A549 treated with RU486 at 1 μM for 4 hours (cell line): Measurements from ENCODE around the gene TAS2R13. TPM values are rescaled to one million over a fixed set of nuclear protein-coding genes. Genes with fewer than 3 reads are reported as not detected.

Source experiments
- total RNA-seq: library from RNA; stranded (reverse); fragments of 200-300 nt; extraction: Qiagen RNA extraction; gene quantifications from 5 replicates; pipeline ENCODE4 v1.2.3, GENCODE V29; 2022; ENCODE audit warnings: low read depth

Gene TAS2R13, protein sequence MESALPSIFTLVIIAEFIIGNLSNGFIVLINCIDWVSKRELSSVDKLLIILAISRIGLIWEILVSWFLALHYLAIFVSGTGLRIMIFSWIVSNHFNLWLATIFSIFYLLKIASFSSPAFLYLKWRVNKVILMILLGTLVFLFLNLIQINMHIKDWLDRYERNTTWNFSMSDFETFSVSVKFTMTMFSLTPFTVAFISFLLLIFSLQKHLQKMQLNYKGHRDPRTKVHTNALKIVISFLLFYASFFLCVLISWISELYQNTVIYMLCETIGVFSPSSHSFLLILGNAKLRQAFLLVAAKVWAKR
- total RNA-seq: not detected in 5 replicates

DNA sequence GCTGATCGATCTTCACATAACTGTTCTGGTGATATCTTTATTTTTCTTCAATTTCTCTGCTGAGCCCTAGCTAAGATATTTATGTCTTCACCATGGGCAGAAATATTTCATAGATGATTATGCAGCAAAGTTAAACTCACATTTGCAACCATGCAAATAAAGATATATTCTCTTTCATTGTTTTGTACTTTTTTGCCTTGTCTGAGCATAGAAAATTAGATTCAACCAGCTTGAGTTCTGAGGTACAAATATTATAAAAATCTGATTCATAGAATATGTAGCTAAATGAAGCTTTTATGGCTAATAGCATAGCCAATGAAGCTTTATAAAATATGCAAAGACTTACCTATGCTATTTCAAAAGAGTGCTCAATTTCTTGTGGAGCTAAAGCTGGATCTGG is at the start of gene TAS2R13:
Gene TAS2R13 (minus strand): TSS at position 101 of the 400 bp plus-strand sequence. CDS start 264 bp downstream, outside the sequence.

DNA sequence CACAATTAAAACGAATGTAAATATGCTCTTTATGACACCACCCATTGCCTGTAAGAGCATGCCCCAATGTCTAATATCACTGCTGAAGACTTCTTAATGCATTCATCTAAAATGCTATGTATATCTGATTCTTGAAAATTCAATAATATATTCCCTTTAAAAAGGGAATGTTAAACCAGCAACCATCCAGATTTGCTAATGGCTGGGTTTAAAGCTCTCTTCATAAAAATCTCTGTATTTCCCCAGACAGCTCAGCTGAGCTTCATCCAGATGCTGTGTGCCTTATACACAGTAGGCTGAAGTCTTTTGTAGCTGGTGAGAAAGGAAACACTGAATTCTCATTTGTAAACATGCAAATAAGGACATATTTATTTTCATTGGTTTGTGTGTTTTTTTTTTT is 29.8 kb upstream of the TAS2R13 start, which contains the start of gene TAS2R14:
Gene TAS2R14 (minus strand): TSS at position 101 of the 400 bp plus-strand sequence. CDS start 56 bp downstream, at position 45.

DNA sequence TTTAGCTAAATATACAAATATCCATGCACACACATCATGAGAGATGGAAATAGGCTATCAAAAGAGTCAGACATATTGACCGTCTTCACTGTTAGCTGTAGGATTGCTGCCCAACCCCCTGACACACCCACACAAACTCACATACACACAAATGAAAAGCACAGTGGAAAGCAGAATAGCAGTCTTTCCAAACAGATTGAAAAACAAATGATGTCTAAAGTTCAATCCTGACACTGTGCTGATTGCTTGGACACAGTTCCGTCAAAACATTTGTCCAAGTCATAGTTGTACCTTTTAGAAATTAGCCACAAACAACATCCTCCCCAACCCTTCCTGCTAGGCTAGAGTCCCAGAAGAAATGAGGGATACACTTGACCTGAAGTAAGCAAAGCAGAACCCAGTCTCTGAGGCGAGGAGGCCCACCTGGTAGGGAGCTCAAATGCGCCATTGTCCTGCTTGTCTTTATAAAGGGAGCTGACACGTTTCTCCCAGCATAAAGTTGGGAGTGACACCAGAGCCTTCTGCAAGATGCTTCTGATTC is 19.5 kb upstream of the TAS2R13 start, which contains the start of gene PRH2:
Gene PRH2 (plus strand): TSS at position 491 of the 541 bp plus-strand sequence. CDS start 38 bp downstream, at position 529.

DNA sequence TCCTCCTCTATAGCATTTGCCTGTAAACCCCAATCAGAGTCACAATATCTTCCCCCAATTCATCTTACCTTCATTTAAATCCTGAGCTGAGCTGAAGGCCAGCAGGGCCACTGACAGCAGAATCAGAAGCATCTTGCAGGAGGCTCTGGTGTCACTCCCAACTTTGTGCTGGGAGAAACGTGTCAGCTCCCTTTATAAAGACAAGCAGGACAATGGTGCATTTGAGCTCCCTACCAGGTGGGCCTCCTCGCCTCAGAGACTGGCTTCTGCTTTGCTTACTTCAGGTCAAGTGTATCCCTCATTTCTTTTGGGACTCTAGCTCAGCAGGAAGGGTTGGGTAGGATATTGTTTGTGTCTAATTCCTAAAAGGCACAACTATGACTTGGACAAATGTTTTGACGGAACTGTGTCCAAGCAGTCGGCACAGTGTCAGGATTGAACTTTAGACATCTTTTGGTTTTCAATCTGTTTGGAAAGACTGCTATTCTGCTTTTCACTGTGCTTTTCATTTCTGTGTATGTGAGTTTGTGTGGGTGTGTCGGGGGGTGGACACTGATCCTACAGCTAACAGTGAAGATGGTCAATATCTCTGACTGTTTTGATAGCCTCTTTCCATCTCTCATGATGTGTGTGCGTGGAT is 25.2 kb downstream of the TAS2R13 start, which contains the start of gene PRH1:
Gene PRH1 (minus strand): TSS at position 170 of the 640 bp plus-strand sequence. CDS start 38 bp downstream, at position 132.

Other genes starting within 250 kb of the TAS2R13 start
- 0.14 to 0.63 TPM (median 0.35 TPM) in 5 replicates for gene STYK1, start 235.5 kb downstream of the TAS2R13 start, total RNA-seq
- 257 to 299 TPM (median 275 TPM) in 5 replicates for gene YBX3, start 186.2 kb downstream of the TAS2R13 start, total RNA-seq
- gene TAS2R7, start 106.9 kb downstream of the TAS2R13 start, total RNA-seq: not detected in 5 replicates
- gene TAS2R8, start 102.3 kb downstream of the TAS2R13 start, total RNA-seq: not detected in 5 replicates
- gene TAS2R9, start 99.4 kb downstream of the TAS2R13 start, total RNA-seq: not detected in 5 replicates
- gene TAS2R10, start 83.2 kb downstream of the TAS2R13 start, total RNA-seq: 0.19 TPM in 1 of 5 replicates, not detected in the others
- 1.9 to 5.3 TPM (median 3.3 TPM) in 5 replicates for gene PRR4, start 60.1 kb downstream of the TAS2R13 start, total RNA-seq
- gene PRH1, start 25.3 kb downstream of the TAS2R13 start, total RNA-seq: 2.8 to 5.7 TPM (median 3.0 TPM) in 5 replicates
- gene PRH2, start 19.7 kb upstream of the TAS2R13 start, total RNA-seq: not detected in 5 replicates
- gene TAS2R14, start 29.7 kb upstream of the TAS2R13 start, total RNA-seq: 0.38 to 0.81 TPM (median 0.73 TPM) in 5 replicates
- not detected in 5 replicates for gene TAS2R50, start 77.3 kb upstream of the TAS2R13 start, total RNA-seq
- gene TAS2R20, start 88.7 kb upstream of the TAS2R13 start, total RNA-seq: 0.07 to 0.09 TPM in 2 of 5 replicates, not detected in the others
- gene TAS2R19, start 113.1 kb upstream of the TAS2R13 start, total RNA-seq: 0.16 TPM in 1 of 5 replicates, not detected in the others
- 0.14 to 0.33 TPM (median 0.18 TPM) in 4 of 5 replicates, not detected in the other for gene TAS2R31, start 121.8 kb upstream of the TAS2R13 start, total RNA-seq
- not detected in 5 replicates for gene TAS2R46, start 152.7 kb upstream of the TAS2R13 start, total RNA-seq
- not detected in 5 replicates for gene TAS2R43, start 182.8 kb upstream of the TAS2R13 start, total RNA-seq
- not detected in 5 replicates for gene TAS2R30, start 225.1 kb upstream of the TAS2R13 start, total RNA-seq